Measurements from ENCODE around the gene ARMC6.

The ARMC6 gene

GRCh38 chr19:19033426-19034203, at the start of gene ARMC6, which contains the start of gene SUGP2:
Gene ARMC6, plus strand, starts transcription at chr19:19033603. Its CDS starts 607 bp downstream, at chr19:19034210.
Gene SUGP2, minus strand, starts transcription at chr19:19033517. Its CDS starts 2,446 bp downstream, at chr19:19031071.
- DNase-seq: peak; percentile 85 to 89

- no peak for DNase-seq
Measured at GRCh38 chr19:18984251-18984650, 49.2 kb upstream of the ARMC6 start.

- DNase-seq: no peak
Measured at GRCh38 chr19:18985257-18985656, 48.1 kb upstream of the ARMC6 start.

- DNase-seq: no peak
Measured at GRCh38 chr19:18987456-18987855, 45.9 kb upstream of the ARMC6 start.

- DNase-seq: no peak
Measured at GRCh38 chr19:18989316-18989715, 44.1 kb upstream of the ARMC6 start.

- no peak for DNase-seq
Measured at GRCh38 chr19:18990128-18990708, 43.2 kb upstream of the ARMC6 start.

- no peak for DNase-seq
Measured at GRCh38 chr19:18991006-18991405, 42.4 kb upstream of the ARMC6 start.

- DNase-seq: no peak
Measured at GRCh38 chr19:18991468-18991867, 41.9 kb upstream of the ARMC6 start.

GRCh38 chr19:18992696-18993095, 40.7 kb upstream of the ARMC6 start:
- no peak for DNase-seq

- no peak for DNase-seq
Measured at GRCh38 chr19:18993115-18993514, 40.3 kb upstream of the ARMC6 start.

GRCh38 chr19:18995804-18996241, 37.6 kb upstream of the ARMC6 start:
- DNase-seq: no peak

- no peak for DNase-seq
Measured at GRCh38 chr19:18996351-18996750, 37.1 kb upstream of the ARMC6 start.

GRCh38 chr19:18996796-18997394, 36.5 kb upstream of the ARMC6 start:
- DNase-seq: no peak

- DNase-seq: no peak
Measured at GRCh38 chr19:18998276-18998675, 35.1 kb upstream of the ARMC6 start.

GRCh38 chr19:18999016-18999758, 34.2 kb upstream of the ARMC6 start:
- DNase-seq: no peak

GRCh38 chr19:18999896-19000620, 33.3 kb upstream of the ARMC6 start:
- no peak for DNase-seq

- DNase-seq: no peak
Measured at GRCh38 chr19:19004144-19004543, 29.3 kb upstream of the ARMC6 start.

GRCh38 chr19:19006213-19006612, 27.2 kb upstream of the ARMC6 start:
- DNase-seq: no peak

- no peak for DNase-seq
Measured at GRCh38 chr19:19009951-19010350, 23.5 kb upstream of the ARMC6 start.

GRCh38 chr19:19010551-19010950, 22.9 kb upstream of the ARMC6 start:
- DNase-seq: no peak

GRCh38 chr19:19021115-19021514, 12.3 kb upstream of the ARMC6 start:
- DNase-seq: no peak

GRCh38 chr19:19022380-19022961, 10.9 kb upstream of the ARMC6 start:
- DNase-seq: no peak
